Fibroblast of the aortic adventitia (primary cell): ENCODE results near the gene PSMC2. TPM values are rescaled to one million over a fixed set of nuclear protein-coding genes. Genes with fewer than 3 reads are reported as not detected.

ENCODE experiments used
- DNase-seq: peaks from one replicate; pipeline ENCODE4 v3.0.0-alpha.2; 2010; ENCODE audit warnings: low read depth
- H3K4me3 ChIP-seq: 2 replicates; pipeline ENCODE4 v1.5.1; 2011; ENCODE audit warnings: low read depth, mild to moderate bottlenecking, control low read depth, low read length, moderate library complexity
- CTCF ChIP-seq: IDR thresholded peaks from 2 replicates; pipeline ENCODE4 v1.5.1; 2011; ENCODE audit warnings: mild to moderate bottlenecking, low read length, control low read depth, inconsistent platforms; ENCODE audit not compliant: insufficient read depth
- total RNA-seq: library from RNA; depleted of rRNA; stranded (reverse); fragments of >200 nt; gene quantifications from 2 replicates; pipeline ENCODE4 v1.2.3, GENCODE V29; 2012; ENCODE audit warnings: low replicate concordance

Gene PSMC2
- total RNA-seq, 1 donor, result 170 TPM

- no peak for DNase-seq
- TF ChIP-seq CTCF, result no peak
- H3K4me3 ChIP-seq, result no peak overlapping the region
These were observed 22.0 kb downstream of the PSMC2 start for GRCh38 chr7:103369432-103369831.

DNA sequence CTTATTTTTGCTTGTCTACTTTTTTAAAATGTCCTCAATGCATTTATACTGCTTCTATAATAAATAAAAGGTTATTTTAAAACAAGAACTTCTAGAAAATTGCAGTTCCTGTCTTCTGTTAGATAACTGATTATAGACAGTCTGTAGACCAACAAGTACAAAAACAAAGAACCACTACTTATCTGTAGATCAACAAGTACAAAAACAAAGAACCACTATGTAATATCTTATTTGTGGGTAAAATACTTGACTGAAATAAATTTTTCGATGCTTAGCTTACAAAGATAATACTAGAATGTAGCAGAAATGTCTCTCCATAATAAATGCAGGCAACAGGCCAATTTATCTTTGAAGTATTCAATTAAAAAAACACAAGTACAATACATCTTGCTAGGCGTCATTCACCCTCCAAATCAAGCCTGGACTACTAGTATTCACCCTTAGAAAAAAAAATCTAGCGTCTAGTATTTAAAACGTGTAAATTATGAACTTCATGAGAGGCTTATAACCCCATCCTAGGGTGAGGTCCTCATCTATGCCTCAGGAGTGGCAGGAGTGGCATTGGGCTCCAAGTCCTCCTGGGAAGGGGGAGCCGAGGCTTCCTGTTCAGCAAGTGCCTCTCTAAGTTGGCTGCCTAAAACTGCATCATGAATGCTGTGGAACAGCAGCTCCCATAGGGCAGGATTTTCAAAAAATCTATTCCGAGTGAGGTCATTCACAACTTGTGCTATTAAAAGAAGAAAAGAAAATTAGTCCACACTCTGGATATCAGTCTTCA, 26.6 kb downstream of the PSMC2 start:
- no peak for TF ChIP-seq CTCF
- DNase-seq, result no peak
- no peak overlapping the region for H3K4me3 ChIP-seq

- no peak overlapping the region for H3K4me3 ChIP-seq
- no peak for TF ChIP-seq CTCF
- DNase-seq, result no peak
These were observed 32.0 kb downstream of the PSMC2 start for GRCh38 chr7:103379270-103379975.

- DNase-seq, result peak; percentile 4
These were observed 33.1 kb downstream of the PSMC2 start for GRCh38 chr7:103380395-103381191.

DNA sequence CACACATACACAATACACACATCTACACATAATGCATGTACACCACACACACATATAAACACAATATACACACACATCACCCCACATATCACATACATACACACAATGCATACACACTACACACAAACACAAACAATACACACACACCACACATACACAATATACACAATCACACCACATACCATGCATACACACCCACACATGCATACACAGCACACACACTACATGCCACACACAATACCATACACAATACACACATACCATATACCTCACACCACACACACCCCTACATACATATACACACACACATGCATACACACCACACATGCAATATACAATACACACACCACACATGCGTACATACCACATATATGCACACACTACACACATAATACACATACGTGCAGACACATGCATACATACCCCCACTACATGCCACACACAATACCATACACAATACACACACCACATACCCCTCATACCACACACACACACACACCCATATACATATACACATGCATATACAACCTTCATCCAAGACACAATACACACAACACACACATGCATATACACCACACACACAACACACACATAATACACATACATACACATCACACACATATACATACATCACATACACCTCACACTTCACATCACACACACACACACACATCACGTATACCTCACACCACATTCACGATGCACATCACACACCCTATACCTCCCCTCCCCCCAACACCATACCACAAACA, 34.0 kb downstream of the PSMC2 start:
- DNase-seq, result no peak
- TF ChIP-seq CTCF, result no peak
- no peak overlapping the region for H3K4me3 ChIP-seq

More at GRCh38 chr7:103380395-103381191, 33.1 kb downstream of the PSMC2 start:
- no peak for TF ChIP-seq CTCF
- no peak overlapping the region for H3K4me3 ChIP-seq

- no peak overlapping the region for H3K4me3 ChIP-seq
- no peak for DNase-seq
- no peak for TF ChIP-seq CTCF
These were observed 34.6 kb downstream of the PSMC2 start for GRCh38 chr7:103382032-103382402.
